Stimulated activated CD4-positive, alpha-beta T cell treated with anti-CD3 and anti-CD28 coated beads, Interleukin-2, amount 100 ng/mL, for 48 hours (primary cell): ENCODE measurements around the gene PPP2R3B.
"Not testable (repeated sequence)": the region's sequence is repeated elsewhere in the genome, so short reads cannot be mapped to it uniquely, and the experiment has no call there.

Experiments used
- DNase-seq, 2 donors: peaks; one replicate each; pipeline ENCODE4 v3.0.0-alpha.2; 2020

The PPP2R3B gene

GRCh38 chrX:402857-403256 is 16.1 kb upstream of the PPP2R3B start:
- DNase-seq, result no peak

GRCh38 chrX:400258-400657 is 13.6 kb upstream of the PPP2R3B start:
- DNase-seq, result no peak

DNA sequence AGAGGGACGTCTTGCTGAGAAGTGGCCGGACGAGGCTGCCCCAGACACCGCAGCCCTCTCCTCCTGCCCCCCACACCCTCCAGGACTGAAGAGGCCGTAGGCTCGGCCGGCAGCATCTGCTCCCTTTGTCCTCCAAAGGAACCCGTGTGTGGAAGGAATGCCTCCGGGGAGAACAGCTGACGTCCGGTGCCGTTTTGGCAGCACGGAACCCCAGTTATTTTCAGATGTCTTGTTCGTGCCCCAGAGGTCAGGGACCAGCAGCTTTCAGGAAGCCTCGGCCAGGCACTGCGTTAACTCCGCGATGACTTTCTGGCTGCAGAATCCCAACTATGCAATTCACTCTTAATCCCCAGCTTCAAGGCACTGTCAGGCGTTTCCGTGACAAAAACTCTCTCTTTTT is 10.9 kb upstream of the PPP2R3B start:
- no peak for DNase-seq

GRCh38 chrX:394830-395229 is 8.1 kb upstream of the PPP2R3B start:
- DNase-seq, result no peak

GRCh38 chrX:392575-392846 is 5.8 kb upstream of the PPP2R3B start:
- no peak for DNase-seq

- DNase-seq, result no peak
Measured at GRCh38 chrX:391717-392574, 5.2 kb upstream of the PPP2R3B start.

DNA sequence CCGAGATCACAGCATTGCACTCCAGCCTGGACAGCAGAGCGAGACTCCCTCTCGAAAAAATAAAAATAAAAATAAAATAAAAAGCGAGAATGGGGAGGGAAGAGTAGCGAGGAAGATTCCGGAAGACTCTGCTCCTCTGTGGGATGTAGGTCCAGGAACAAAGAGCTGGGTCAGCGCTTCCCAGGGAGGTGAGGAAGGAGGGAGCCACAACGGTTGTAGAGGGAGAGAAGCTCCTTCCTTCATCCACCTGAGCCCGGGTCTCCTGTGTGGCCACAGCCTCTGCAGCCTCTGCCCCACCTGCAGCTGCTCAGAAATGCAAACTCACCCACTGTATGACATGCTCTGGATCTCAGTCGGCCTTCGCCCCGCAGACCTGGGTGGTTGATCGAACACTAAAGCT is 3.8 kb upstream of the PPP2R3B start:
- no peak for DNase-seq

DNA sequence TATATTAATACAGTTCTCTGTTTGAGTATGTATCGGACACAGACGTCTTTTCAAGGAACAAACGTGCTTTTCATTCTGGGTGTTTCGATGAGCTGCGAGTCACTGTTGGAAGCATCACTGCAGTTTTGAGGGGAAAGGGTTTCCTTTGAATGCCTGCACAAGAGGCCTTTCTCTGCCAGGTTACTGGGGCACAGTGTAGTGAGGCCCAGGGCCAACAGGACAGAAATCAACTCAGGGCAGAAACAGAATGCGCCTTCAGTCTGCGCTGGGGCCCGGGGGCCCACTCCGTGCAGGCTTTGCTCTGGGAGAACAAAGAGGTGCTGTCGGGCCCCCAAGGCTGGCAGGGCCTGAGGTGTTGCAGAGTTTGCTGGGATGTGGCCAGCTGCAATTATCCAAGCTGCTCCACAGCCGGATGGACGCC is 2.3 kb upstream of the PPP2R3B start:
- DNase-seq, result no peak

- DNase-seq, result no peak
Measured at GRCh38 chrX:387729-388128, 1.0 kb upstream of the PPP2R3B start.

- DNase-seq, result peak; percentile 18 to 22
Measured at GRCh38 chrX:386239-386767, 404 bp downstream of the PPP2R3B start.

DNA sequence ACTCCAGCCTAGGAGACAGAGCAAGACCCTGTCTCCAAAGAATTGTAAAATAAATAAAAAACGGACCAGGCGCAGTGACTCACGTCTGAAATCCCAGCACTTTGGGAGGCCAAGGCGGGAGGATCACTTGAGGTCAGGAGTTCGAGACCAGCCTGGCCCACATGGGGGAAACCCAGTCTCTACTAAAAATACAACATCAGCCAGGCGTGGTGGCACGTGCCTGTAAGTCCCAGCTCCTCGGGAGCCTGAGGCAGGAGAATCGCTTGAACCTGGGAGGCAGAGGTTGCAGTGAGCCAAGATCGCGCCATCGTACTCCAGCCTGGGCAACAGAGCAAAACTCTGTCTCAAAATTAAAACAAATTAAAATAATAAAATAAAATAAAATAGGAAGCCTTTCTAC is 971 bp downstream of the PPP2R3B start:
- DNase-seq, result not testable (repeated sequence)

- no peak for DNase-seq
Measured at GRCh38 chrX:384861-385260, 1.8 kb downstream of the PPP2R3B start.

DNA sequence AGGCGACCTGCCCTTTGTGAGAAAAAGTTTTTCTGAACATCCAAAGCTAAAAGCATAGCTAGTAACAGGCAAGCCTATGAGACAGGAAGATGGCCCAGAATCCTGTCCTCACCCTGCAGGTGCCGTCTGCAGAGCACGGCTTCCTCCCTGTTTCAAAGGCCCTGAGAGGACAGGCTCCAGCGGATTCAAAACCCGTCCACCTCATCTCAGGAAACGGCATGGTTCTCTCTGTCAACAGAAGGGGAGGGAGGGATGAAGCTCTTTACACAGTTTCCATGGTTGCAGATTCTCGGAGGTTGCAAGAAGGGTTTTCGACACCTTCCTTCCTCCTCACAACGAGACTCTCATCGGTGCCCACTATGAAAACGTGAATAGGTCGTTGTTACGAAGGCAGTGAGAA is 8.3 kb downstream of the PPP2R3B start:
- DNase-seq, result no peak

- DNase-seq, result not testable (repeated sequence)
Measured at GRCh38 chrX:376206-376605, 10.5 kb downstream of the PPP2R3B start.

DNA sequence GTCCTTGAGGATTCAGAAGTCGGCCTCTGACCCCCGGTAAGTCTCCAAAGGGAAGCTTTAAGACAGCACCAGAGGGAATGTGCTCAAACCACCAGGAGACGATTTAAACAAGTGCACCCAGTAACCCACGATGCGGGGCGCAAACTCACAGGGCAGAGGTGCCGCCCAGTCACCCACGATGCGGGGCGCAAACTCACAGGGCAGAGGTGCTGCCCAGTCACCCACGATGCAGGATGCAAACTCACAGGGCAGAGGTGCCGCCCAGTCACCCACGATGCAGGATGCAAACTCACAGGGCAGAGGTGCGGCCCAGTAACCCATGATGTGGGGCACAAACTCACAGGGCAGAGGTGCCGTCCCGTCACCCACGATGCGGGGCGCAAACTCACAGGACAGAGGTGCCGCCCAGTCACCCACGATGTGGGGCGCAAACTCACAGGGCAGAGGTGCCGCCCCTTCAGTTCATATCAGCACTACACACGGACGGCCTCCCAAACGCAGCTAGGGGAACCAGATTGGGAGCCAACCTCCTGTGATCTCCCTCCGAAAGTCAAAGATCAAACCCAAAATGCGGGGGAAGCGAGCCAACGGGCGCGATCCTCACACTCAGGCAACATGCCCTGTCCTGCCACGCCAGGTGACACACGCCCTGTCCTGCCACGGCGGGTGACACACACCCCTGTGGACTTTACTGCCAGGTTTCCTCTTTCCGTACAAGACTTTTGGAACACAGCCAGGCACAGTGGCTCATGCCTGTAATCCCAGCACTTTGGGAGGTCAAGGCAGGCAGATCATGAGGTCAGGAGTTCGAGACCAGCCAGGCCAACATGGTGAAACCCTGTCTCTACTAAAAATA is 11.3 kb downstream of the PPP2R3B start:
- no peak for DNase-seq

GRCh38 chrX:374596-374995 is 12.1 kb downstream of the PPP2R3B start:
- no peak for DNase-seq

DNA sequence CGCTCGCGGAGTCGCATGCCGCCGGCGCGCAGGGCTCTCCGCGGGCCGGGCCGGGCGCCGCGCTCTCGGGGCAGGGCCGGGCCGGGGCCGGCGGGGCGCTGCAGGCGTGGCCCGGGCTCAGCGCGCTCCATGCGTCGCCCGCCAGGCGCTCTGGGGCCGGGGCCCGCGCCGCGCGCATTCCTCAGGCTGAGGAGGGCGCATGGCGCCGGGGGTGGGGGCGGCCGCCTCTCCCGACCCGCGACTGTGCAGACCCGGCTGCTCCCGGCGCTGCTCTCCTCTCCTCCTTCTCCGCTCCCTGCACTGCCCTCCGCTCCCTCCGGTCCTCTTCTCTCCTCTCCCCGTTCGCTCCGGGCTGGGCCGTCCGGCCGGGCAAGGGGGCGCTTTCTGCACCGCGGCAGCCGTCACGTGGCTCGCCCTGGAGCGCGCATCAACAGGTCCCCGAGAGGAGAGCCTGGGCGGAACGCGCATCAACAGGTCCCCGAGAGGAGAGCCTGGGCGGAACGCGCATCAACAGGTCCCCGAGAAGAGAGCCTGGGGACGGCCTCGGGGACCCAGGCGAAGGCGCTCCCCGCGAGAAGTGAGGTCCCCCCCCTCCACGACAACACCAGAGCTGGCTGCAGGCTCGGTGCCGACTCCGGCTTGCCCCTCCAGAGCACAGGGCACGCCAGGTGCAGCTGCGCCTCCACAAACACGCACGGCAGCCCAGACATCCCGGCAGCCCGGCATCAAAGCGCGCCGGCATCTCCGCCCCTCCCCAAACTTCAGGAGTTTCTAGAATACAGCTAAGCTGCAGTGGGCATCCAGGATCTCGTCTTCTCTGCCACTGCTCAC is 12.9 kb downstream of the PPP2R3B start:
- DNase-seq, result peak; percentile 18 to 23

DNA sequence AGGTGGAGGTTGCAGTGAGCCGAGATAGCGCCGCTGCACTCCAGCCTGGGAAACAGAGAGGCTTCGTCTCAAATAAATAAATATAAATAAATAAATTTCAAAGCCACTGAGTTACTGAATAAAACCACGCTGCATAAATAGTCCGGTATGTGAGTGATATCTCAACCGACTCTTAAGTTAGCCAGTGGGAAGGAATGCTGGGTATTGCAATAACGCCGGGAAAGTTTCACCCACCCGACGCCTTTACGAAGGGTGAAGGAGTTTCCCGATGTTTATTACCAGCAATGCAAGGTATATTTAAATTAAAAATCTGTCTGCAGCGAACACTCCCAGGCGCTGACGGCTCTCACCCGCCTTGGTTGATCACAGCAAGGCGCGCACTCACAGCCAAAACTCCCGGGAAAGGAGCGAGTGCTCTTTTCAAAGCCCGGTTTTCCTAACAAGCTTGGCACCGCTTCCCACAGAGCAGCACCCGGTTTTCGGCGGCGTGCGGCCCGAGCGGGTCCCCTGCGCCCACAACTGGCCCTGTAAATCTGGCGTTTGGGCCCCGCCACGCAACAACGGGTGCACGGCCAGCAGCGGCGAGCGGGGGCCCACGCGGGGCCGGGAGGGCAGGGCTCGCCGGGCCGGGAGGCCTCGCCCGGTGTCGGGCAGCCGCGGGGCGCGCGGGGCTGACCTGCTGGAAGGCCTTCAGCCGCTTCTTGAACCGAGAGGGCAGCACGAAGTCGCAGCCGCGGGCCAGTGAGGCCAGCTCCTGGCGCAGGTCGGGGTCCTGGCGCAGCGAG is 13.7 kb downstream of the PPP2R3B start:
- no peak for DNase-seq

- DNase-seq, result no peak
Measured at GRCh38 chrX:371907-372306, 14.8 kb downstream of the PPP2R3B start.

GRCh38 chrX:370963-371745 is 15.6 kb downstream of the PPP2R3B start:
- DNase-seq, result no peak

- DNase-seq, result no peak
Measured at GRCh38 chrX:370244-370962, 16.3 kb downstream of the PPP2R3B start.
